OCI-LY7 (cell line): ENCODE data around the gene EFHD2. TPM values are rescaled to one million over a fixed set of nuclear protein-coding genes. Genes with fewer than 3 reads are reported as not detected.

Experiments used
- BruUV-seq: library from RNA; stranded (reverse); fragments of 400-500 nt; replicated peaks from 2 replicates; lab custom pipeline; 2021; lab: Mats Ljungman, UMichigan
- CTCF ChIA-PET: fragments of 300-600 bp; sonication (Branson Sonifier 250); formaldehyde crosslinking; loops from one replicate; lab custom pipeline; 2022; ENCODE audit warnings: antibody characterized with exemption; ENCODE audit not compliant: unreplicated experiment; lab: Charles Lee
- POLR2A ChIA-PET: fragments of 300-600 bp; sonication (Branson Sonifier 250); formaldehyde crosslinking; loops from one replicate; lab custom pipeline; 2022; ENCODE audit warnings: antibody characterized with exemption; lab: Charles Lee
- DNase-seq: peaks from one replicate; pipeline ENCODE4 v3.0.0-alpha.2; 2015; ENCODE audit warnings: low spot score
- H2AFZ ChIP-seq: fragments of 200-600 bp; sonication (generic), shearing (Covaris generic); 2 replicates; pipeline ENCODE4 v1.6.1; 2014; ENCODE audit warnings: mild to moderate bottlenecking, antibody characterized with exemption, low read length, moderate library complexity
- H3K27ac ChIP-seq: fragments of 200-600 bp; sonication (generic); 2 replicates; pipeline ENCODE4 v1.5.1; 2014; ENCODE audit warnings: mixed run types, low read depth, mild to moderate bottlenecking, moderate library complexity, low read length, inconsistent platforms; ENCODE audit not compliant: poor library complexity, severe bottlenecking
- H3K36me3 ChIP-seq: fragments of 200-600 bp; sonication (generic); 2 replicates; pipeline ENCODE4 v1.6.1; 2014; ENCODE audit warnings: mild to moderate bottlenecking, antibody characterized with exemption, low read length, moderate library complexity, mixed read lengths; ENCODE audit not compliant: insufficient read depth
- H3K4me1 ChIP-seq: fragments of 200-600 bp; sonication (generic); 2 replicates; pipeline ENCODE4 v1.5.1; 2014; ENCODE audit warnings: mild to moderate bottlenecking, low read length; ENCODE audit not compliant: insufficient read depth, poor library complexity, severe bottlenecking
- H3K4me2 ChIP-seq: fragments of 200-600 bp; sonication (generic); 2 replicates; pipeline ENCODE4 v1.6.1; 2014; ENCODE audit warnings: mild to moderate bottlenecking, low read length
- H3K4me3 ChIP-seq: fragments of 200-600 bp; sonication (generic); 2 replicates; pipeline ENCODE4 v1.5.1; 2014; ENCODE audit warnings: mild to moderate bottlenecking, low read depth, low read length; ENCODE audit not compliant: poor library complexity, severe bottlenecking
- H3K79me2 ChIP-seq: fragments of 200-600 bp; sonication (generic); 2 replicates; pipeline ENCODE4 v1.6.1; 2016; ENCODE audit warnings: low read depth, mild to moderate bottlenecking, low read length, moderate library complexity, mixed read lengths; ENCODE audit not compliant: insufficient read depth
- H3K9me2 ChIP-seq: fragments of 200-600 bp; sonication (generic); 2 replicates; pipeline ENCODE4 v1.6.1; 2016; ENCODE audit warnings: mild to moderate bottlenecking, low read length, mixed read lengths; ENCODE audit not compliant: insufficient read depth
- H3K9me3 ChIP-seq: fragments of 200-600 bp; sonication (generic); 2 replicates; pipeline ENCODE4 v1.6.1; 2014; ENCODE audit warnings: mild to moderate bottlenecking, mixed run types, low read length, mixed read lengths
- H4K20me1 ChIP-seq: fragments of 200-600 bp; sonication (generic); 2 replicates; pipeline ENCODE4 v1.6.1; 2014; ENCODE audit warnings: mild to moderate bottlenecking, antibody characterized with exemption, low read length, moderate library complexity, mixed read lengths; ENCODE audit not compliant: insufficient read depth
- EZH2phosphoT487 ChIP-seq: fragments of 200-600 bp; sonication (generic); IDR thresholded peaks from 2 replicates; pipeline ENCODE4 v1.6.1; 2018; ENCODE audit warnings: low read depth, borderline replicate concordance, mild to moderate bottlenecking, mixed run types, antibody characterized with exemption, low read length, moderate library complexity, mixed read lengths
- intact Hi-C: fragments of 100-400 bp; cut with micrococcal nuclease; formaldehyde crosslinking; loops from one replicate; pipeline ENCODE4 v1.10.0; 2022; ENCODE audit not compliant: unreplicated experiment
- total RNA-seq, 2 experiments: library from RNA; depleted of rRNA in 1 of 2; stranded (reverse); fragments of >200 nt in 1 of 2; shearing (Covaris generic) in 1 of 2; gene quantifications; 2 replicates each; pipeline ENCODE4 v1.2.3, GENCODE V29; 2014 to 2022
- TF ChIP-seq, protein P1 (sequence below): fragments of 200-600 bp; sonication (generic); conservative IDR thresholded peaks from 2 replicates; pipeline ENCODE4 v1.5.1; 2014; ENCODE audit warnings: mild to moderate bottlenecking, antibody characterized with exemption, low read length, moderate library complexity, mixed read lengths

The EFHD2 gene
- total RNA-seq, 2 experiments from 2014 or later: 27.3 to 42.0 TPM

DNA sequence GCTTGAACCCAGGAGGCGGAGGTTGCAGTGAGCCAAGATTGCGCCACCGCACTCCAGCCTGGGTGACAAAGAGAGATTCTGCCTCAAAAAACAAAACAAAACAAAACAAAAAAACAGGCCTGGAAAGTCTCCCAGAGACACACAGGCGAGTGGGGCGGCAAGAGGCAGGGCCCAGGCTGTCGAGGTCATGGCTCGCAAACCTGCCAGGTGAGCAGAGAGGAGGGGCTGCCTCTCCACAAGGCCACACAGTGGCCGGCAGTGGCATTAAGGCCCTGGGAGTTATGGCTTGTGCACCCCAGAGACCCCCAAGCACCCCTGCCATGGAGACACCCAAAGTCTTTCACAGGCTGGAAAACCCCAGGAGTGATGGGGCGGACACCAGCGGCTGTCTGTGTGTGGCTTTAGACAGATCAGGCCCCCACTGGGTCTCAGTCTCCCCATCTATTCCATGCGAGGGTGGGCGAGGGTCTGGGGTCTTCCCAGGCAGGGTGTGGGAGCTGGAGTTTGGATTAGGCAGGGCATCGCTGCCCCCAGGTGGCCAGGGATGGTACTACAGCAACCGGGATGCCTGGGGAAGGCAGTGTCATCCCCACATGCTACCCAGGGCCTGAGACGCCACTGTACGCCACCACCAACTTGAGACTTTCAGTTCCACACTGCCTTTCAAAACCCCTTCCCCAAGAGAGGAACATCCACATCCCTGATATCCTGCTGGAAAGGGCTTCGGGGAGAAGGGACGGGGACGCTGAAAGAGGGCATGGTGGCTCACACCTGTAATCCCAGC lies 21.3 kb downstream of the EFHD2 start:
- no peak overlapping the region for H3K4me2 ChIP-seq
- H2AFZ ChIP-seq: no peak overlapping the region
- intact Hi-C loops: loop anchor here (1.0 to 5.0 kb wide), 2 partner anchors 108 to 311 kb away; partner anchors contain the start of gene TMEM82
- peak; percentile 55 for DNase-seq
- peaks cover 10% of the 10 kb centered on the region; the same call in 1 of the 2 replicates for H3K36me3 ChIP-seq
- POLR2A ChIA-PET: interaction anchor here (1.1 kb wide), 1 partner anchor 107 kb away, joined by 3 read pairs; no protein-coding TSS in a partner anchor
- no peaks in the 10 kb centered on the region for H3K79me2 ChIP-seq
- H3K9me2 ChIP-seq: no peaks in the 10 kb centered on the region
- BruUV-seq: no TSS peak
- no peaks in the 10 kb centered on the region for H3K4me1 ChIP-seq
- no peak overlapping the region for H3K4me3 ChIP-seq
- TF ChIP-seq, protein P1, sequence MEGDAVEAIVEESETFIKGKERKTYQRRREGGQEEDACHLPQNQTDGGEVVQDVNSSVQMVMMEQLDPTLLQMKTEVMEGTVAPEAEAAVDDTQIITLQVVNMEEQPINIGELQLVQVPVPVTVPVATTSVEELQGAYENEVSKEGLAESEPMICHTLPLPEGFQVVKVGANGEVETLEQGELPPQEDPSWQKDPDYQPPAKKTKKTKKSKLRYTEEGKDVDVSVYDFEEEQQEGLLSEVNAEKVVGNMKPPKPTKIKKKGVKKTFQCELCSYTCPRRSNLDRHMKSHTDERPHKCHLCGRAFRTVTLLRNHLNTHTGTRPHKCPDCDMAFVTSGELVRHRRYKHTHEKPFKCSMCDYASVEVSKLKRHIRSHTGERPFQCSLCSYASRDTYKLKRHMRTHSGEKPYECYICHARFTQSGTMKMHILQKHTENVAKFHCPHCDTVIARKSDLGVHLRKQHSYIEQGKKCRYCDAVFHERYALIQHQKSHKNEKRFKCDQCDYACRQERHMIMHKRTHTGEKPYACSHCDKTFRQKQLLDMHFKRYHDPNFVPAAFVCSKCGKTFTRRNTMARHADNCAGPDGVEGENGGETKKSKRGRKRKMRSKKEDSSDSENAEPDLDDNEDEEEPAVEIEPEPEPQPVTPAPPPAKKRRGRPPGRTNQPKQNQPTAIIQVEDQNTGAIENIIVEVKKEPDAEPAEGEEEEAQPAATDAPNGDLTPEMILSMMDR: peak; percentile 96
- no peak for TF ChIP-seq EZH2phosphoT487
- H3K9me3 ChIP-seq: no peaks in the 10 kb centered on the region
- CTCF ChIA-PET: no interaction called here
- no peak overlapping the region for H3K27ac ChIP-seq
- H4K20me1 ChIP-seq: no peaks in the 10 kb centered on the region

DNA sequence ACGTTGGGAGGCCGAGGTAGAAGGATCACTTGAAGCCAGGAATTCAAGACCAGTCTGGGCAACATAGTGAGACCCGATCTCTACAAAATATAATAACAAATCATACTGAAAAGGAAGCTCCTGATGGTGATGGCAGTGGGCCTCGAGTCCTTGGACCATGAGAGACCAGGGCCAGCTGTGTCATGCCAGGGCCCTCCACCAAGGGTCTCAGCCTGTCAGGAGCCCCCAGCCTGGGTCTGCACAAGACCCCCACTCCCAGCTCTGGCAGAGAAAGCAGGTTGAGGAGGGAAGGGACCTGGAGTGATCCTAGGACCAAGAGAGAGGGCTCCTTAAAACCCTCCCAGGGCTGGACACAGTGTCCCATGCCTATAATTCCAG lies 21.9 kb downstream of the EFHD2 start:
- no TSS peak for BruUV-seq

More for the DNA sequence above, 21.9 kb downstream of the EFHD2 start:
- Histone ChIP-seq H4K20me1 (no peaks in the 10 kb centered on the region), H3K4me3 (no peak overlapping the region), H2AFZ (no peak overlapping the region), H3K9me2 (no peaks in the 10 kb centered on the region), H3K4me2 (no peak overlapping the region), H3K36me3 (peaks cover 10% of the 10 kb centered on the region; the same call in 1 of the 2 replicates), H3K79me2 (no peaks in the 10 kb centered on the region), H3K9me3 (no peaks in the 10 kb centered on the region), H3K27ac (no peak overlapping the region), H3K4me1 (no peaks in the 10 kb centered on the region)
- TF ChIP-seq, protein P1: no peak
- no peak for TF ChIP-seq EZH2phosphoT487
- no peak for DNase-seq
- POLR2A ChIA-PET: interaction anchor here (0.7 to 1.1 kb wide), 2 partner anchors 96 to 108 kb away, joined by 3 to 4 read pairs; no protein-coding TSS in a partner anchor
- intact Hi-C loops: loop anchor here (1.0 to 5.0 kb wide), 2 partner anchors 108 to 311 kb away; partner anchors contain the start of gene TMEM82
- CTCF ChIA-PET: no interaction called here
